HS-5 (cell line): ENCODE results near the gene TMPRSS11A.

Experiments
- DNase-seq: peaks from one replicate; pipeline ENCODE4 v3.0.0-alpha.2; 2012; ENCODE audit warnings: low read depth

TMPRSS11A gene

GRCh38 chr4:67911638-67912037 is 51.7 kb downstream of the TMPRSS11A start:
- no peak for DNase-seq

- no peak for DNase-seq
Measured at GRCh38 chr4:67911141-67911540, 52.2 kb downstream of the TMPRSS11A start.

- no peak for DNase-seq
Measured at GRCh38 chr4:67910585-67910905, 52.7 kb downstream of the TMPRSS11A start.

GRCh38 chr4:67909905-67910584 is 53.2 kb downstream of the TMPRSS11A start:
- no peak for DNase-seq

- DNase-seq: no peak
Measured at GRCh38 chr4:67907650-67908049, 55.6 kb downstream of the TMPRSS11A start.

GRCh38 chr4:67899096-67899495 is 64.2 kb downstream of the TMPRSS11A start:
- no peak for DNase-seq

- no peak for DNase-seq
Measured at GRCh38 chr4:67897686-67898085, 65.6 kb downstream of the TMPRSS11A start.

GRCh38 chr4:67896421-67897065 is 66.8 kb downstream of the TMPRSS11A start:
- no peak for DNase-seq

- no peak for DNase-seq
Measured at GRCh38 chr4:67894659-67895058, 68.6 kb downstream of the TMPRSS11A start.

- no peak for DNase-seq
Measured at GRCh38 chr4:67892905-67893304, 70.4 kb downstream of the TMPRSS11A start.

- DNase-seq: no peak
Measured at GRCh38 chr4:67892253-67892652, 71.0 kb downstream of the TMPRSS11A start.

- no peak for DNase-seq
Measured at GRCh38 chr4:67891645-67892044, 71.6 kb downstream of the TMPRSS11A start.

GRCh38 chr4:67886281-67886680 is 77.0 kb downstream of the TMPRSS11A start:
- DNase-seq: peak; percentile 35

- peak; percentile 94 for DNase-seq
Measured at GRCh38 chr4:67885762-67886161, 77.5 kb downstream of the TMPRSS11A start.

- DNase-seq: no peak
Measured at GRCh38 chr4:67884701-67885100, 78.6 kb downstream of the TMPRSS11A start.

- DNase-seq: no peak
Measured at GRCh38 chr4:67883902-67884301, 79.4 kb downstream of the TMPRSS11A start, which contains the start of gene TMPRSS11D. TSS of gene TMPRSS11D (minus strand) at chr4:67884002. CDS start at chr4:67883933, 69 bp downstream.

GRCh38 chr4:67883458-67883857 is 79.8 kb downstream of the TMPRSS11A start:
- no peak for DNase-seq

GRCh38 chr4:67880866-67881610 is 82.3 kb downstream of the TMPRSS11A start:
- DNase-seq: no peak

GRCh38 chr4:67879486-67879885 is 83.8 kb downstream of the TMPRSS11A start:
- no peak for DNase-seq

GRCh38 chr4:67877086-67877485 is 86.2 kb downstream of the TMPRSS11A start:
- DNase-seq: no peak

GRCh38 chr4:67874986-67875385 is 88.3 kb downstream of the TMPRSS11A start:
- no peak for DNase-seq

- DNase-seq: no peak
Measured at GRCh38 chr4:67873116-67873515, 90.2 kb downstream of the TMPRSS11A start.

GRCh38 chr4:67871867-67872266 is 91.4 kb downstream of the TMPRSS11A start:
- peak; percentile 30 for DNase-seq
